ENCODE measurements around the gene ANKRD63. TPM values are rescaled to one million over a fixed set of nuclear protein-coding genes. Genes with fewer than 3 reads are reported as not detected.

Gene ANKRD63
- total RNA-seq, 1 experiment from 2014 or later, result 1.2 TPM

GRCh38 chr15:40269604-40270003, 13.3 kb downstream of the ANKRD63 start (continued):
- TF ChIP-seq ZNF512 (CRISPR knock-in tag; IDR thresholded peaks at IDR 0.05; ENCODE audit: borderline replicate concordance), result no peak
- TF ChIP-seq SMAD4 (CRISPR knock-in tag; IDR thresholded peaks at IDR 0.05), result no peak
- TF ChIP-seq USF2 (CRISPR knock-in tag; IDR thresholded peaks at IDR 0.05), result no peak

- Mint-ChIP-seq H3K36me3 (no peaks in the 10 kb centered on the region), H3K4me1 (peaks cover 12% of the 10 kb centered on the region), H3K4me3 (no peak overlapping the region), H3K27ac (peak overlapping the region; percentile 69; the same call in 1 of the 2 replicates), H3K9me3 (no peaks in the 10 kb centered on the region), H3K27me3 (ENCODE audit: low read depth) (no peaks in the 10 kb centered on the region)
- no peak for DNase-seq (ENCODE audit: low spot score)
- no peak for ATAC-seq
- ChIA-PET POLR2A (no interaction called here), CTCF (interaction anchor here (1.0 to 4.4 kb wide), 3 partner anchors 11 to 222 kb away, joined by 3 to 23 read pairs (median 6); no protein-coding TSS in a partner anchor)
- no peak for TF ChIP-seq E2F1 (CRISPR knock-in tag; IDR thresholded peaks at IDR 0.05)
- TF ChIP-seq NR2C2 (CRISPR knock-in tag; IDR thresholded peaks at IDR 0.05), result no peak
- no peak for TF ChIP-seq ZNF532 (CRISPR knock-in tag; IDR thresholded peaks at IDR 0.05; ENCODE audit: borderline replicate concordance)
- TF ChIP-seq ZNF423 (CRISPR knock-in tag; IDR thresholded peaks at IDR 0.05), result peak; percentile 96
Measured at GRCh38 chr15:40267670-40268069, 15.2 kb downstream of the ANKRD63 start.

- no peaks in the 10 kb centered on the region for H3K9me3 Mint-ChIP-seq
- H3K27ac Mint-ChIP-seq, result no peak overlapping the region
- TF ChIP-seq NFATC4 (CRISPR knock-in tag; IDR thresholded peaks at IDR 0.05) (no peak), ZNF532 (CRISPR knock-in tag; IDR thresholded peaks at IDR 0.05; ENCODE audit: borderline replicate concordance) (no peak), USF1 (CRISPR knock-in tag; IDR thresholded peaks at IDR 0.05) (no peak), JAZF1 (CRISPR knock-in tag; IDR thresholded peaks at IDR 0.05) (no peak), E2F1 (CRISPR knock-in tag; IDR thresholded peaks at IDR 0.05) (no peak), CBFB (CRISPR knock-in tag; IDR thresholded peaks at IDR 0.05; ENCODE audit: low read depth) (no peak), MYBL2 (CRISPR knock-in tag; IDR thresholded peaks at IDR 0.05) (no peak)
- H3K4me1 Mint-ChIP-seq, result peaks cover 12% of the 10 kb centered on the region
- no peaks in the 10 kb centered on the region for H3K27me3 Mint-ChIP-seq (ENCODE audit: low read depth)
- ATAC-seq (no peak), DNase-seq (ENCODE audit: low spot score) (no peak)
- ChIA-PET CTCF (interaction anchor here (1.0 to 7.5 kb wide), 3 partner anchors 7 to 73 kb away, joined by 3 to 123 read pairs (median 23); no protein-coding TSS in a partner anchor), POLR2A (no interaction called here)
- no peak overlapping the region for H3K4me3 Mint-ChIP-seq
- no peaks in the 10 kb centered on the region for H3K36me3 Mint-ChIP-seq
Measured at GRCh38 chr15:40266828-40267304, 16.0 kb downstream of the ANKRD63 start.
